HCT116 (cell line): Measurements from ENCODE around the gene GGACT. TPM values are rescaled to one million over a fixed set of nuclear protein-coding genes. Genes with fewer than 3 reads are reported as not detected.

ENCODE experiments used
- ATAC-seq: fragments of 200-7000 bp; cut with Tn5 transposase; 2 replicates; pipeline ENCODE4 v1.9.1; 2020; ENCODE audit warnings: mild to moderate bottlenecking, moderate library complexity
- BruUV-seq: library from RNA; stranded (reverse); fragments of 400-500 nt; replicated peaks from 2 replicates; lab custom pipeline; 2021; lab: Mats Ljungman, UMichigan
- CTCF ChIA-PET: fragments of 300-600 bp; sonication (Branson Sonifier 250); formaldehyde crosslinking; loops from one replicate; lab custom pipeline; 2021; ENCODE audit warnings: antibody characterized with exemption; lab: Charles Lee
- POLR2A ChIA-PET: fragments of 300-600, 350-600 bp; sonication (Branson Sonifier 250); formaldehyde crosslinking; loops from one replicate; lab custom pipeline; 2021; ENCODE audit warnings: antibody characterized with exemption; lab: Charles Lee
- RAD21 ChIA-PET, 2 experiments: fragments of 300-600 bp; sonication (Branson Sonifier 250); formaldehyde crosslinking; loops; one replicate each; lab custom pipeline; 2023; ENCODE audit warnings: low total read pairs in 2 of 2; ENCODE audit not compliant: uncharacterized antibody in 2 of 2, unreplicated experiment in 2 of 2, low non-redundant PET in 1 of 2; lab: Charles Lee
- DNase-seq: peaks from one replicate; pipeline ENCODE4 v3.0.0-alpha.2; 2010; ENCODE audit warnings: low read depth, low spot score
- H2AFZ ChIP-seq: fragments of 200-600 bp; shearing (Covaris generic), sonication (generic); 2 replicates; pipeline ENCODE4 v1.6.1; 2017; ENCODE audit warnings: low read depth, mixed run types, mixed read lengths, antibody characterized with exemption, low read length; ENCODE audit not compliant: poor library complexity, severe bottlenecking
- H3K27ac ChIP-seq: 2 replicates; pipeline ENCODE4 v1.5.1; 2012; ENCODE audit warnings: low read depth, low read length
- H3K27me3 ChIP-seq: fragments of 200-600 bp; sonication (generic); 2 replicates; pipeline ENCODE4 v1.6.1; 2016; ENCODE audit warnings: mixed run types, low read length, mixed read lengths; ENCODE audit not compliant: insufficient read depth
- H3K36me3 ChIP-seq, 2 experiments: fragments of 200-500 bp in 1 of 2; fragments of 200-600 bp in 1 of 2; sonication (Bioruptor generic) in 1 of 2; sonication (generic) in 1 of 2; 2 replicates each; pipeline versions ENCODE4 v1.5.1 to v1.6.1; 2014 to 2016; ENCODE audit warnings: low read length in 2 of 2, inconsistent platforms in 1 of 2, mixed read lengths in 1 of 2, mixed run types in 1 of 2; ENCODE audit not compliant: insufficient read depth in 2 of 2, control insufficient read depth in 1 of 2
- H3K4me1 ChIP-seq, 2 experiments: fragments of 200-600 bp in 1 of 2; sonication (generic) in 1 of 2; 2 replicates each; pipeline versions ENCODE4 v1.5.1 to v1.6.1; 2012 to 2017; ENCODE audit warnings: low read length in 2 of 2, inconsistent platforms in 1 of 2, mild to moderate bottlenecking in 1 of 2, mixed read lengths in 1 of 2, mixed run types in 1 of 2, moderate library complexity in 1 of 2; ENCODE audit not compliant: insufficient read depth in 2 of 2, control insufficient read depth in 1 of 2
- H3K4me2 ChIP-seq: fragments of 200-600 bp; sonication (generic); 2 replicates; pipeline ENCODE4 v1.6.1; 2017; ENCODE audit warnings: mixed run types, low read length, mixed read lengths
- H3K4me3 ChIP-seq, 2 experiments: fragments of 200-600 bp in 1 of 2; sonication (generic) in 1 of 2; replicated peaks in 1 of 2; 2 replicates each; pipeline ENCODE4 v1.5.1; 2011 to 2016; ENCODE audit warnings: low read length in 2 of 2, control low read depth in 1 of 2, low read depth in 1 of 2, mild to moderate bottlenecking in 1 of 2, mixed read lengths in 1 of 2, mixed run types in 1 of 2
- H3K79me2 ChIP-seq: fragments of 200-600 bp; sonication (generic); 2 replicates; pipeline ENCODE4 v1.6.1; 2017; ENCODE audit warnings: mild to moderate bottlenecking, mixed run types, low read length, moderate library complexity, mixed read lengths; ENCODE audit not compliant: insufficient read depth
- H3K9ac ChIP-seq: fragments of 200-600 bp; sonication (generic); 2 replicates; pipeline ENCODE4 v1.6.1; 2016; ENCODE audit warnings: low read length, mixed read lengths
- H3K9me2 ChIP-seq: fragments of 200-600 bp; sonication (generic), shearing (Covaris generic); 2 replicates; pipeline ENCODE4 v1.6.1; 2017; ENCODE audit warnings: mixed run types, mild to moderate bottlenecking, moderate library complexity; ENCODE audit not compliant: insufficient read depth
- H3K9me3 ChIP-seq, 2 experiments: fragments of 200-500 bp in 1 of 2; fragments of 200-600 bp in 1 of 2; sonication (Bioruptor generic) in 1 of 2; sonication (generic) in 1 of 2; 2 replicates each; pipeline ENCODE4 v1.6.1; 2014 to 2017; ENCODE audit warnings: low read length in 2 of 2, mixed read lengths in 2 of 2, inconsistent platforms in 1 of 2, low read depth in 1 of 2, mild to moderate bottlenecking in 1 of 2, mixed run types in 1 of 2, moderate library complexity in 1 of 2; ENCODE audit not compliant: control insufficient read depth in 1 of 2, insufficient read depth in 1 of 2
- H4K20me1 ChIP-seq: fragments of 200-600 bp; sonication (generic), shearing (Covaris generic); 2 replicates; pipeline ENCODE4 v1.6.1; 2017; ENCODE audit warnings: mixed run types, mild to moderate bottlenecking, moderate library complexity; ENCODE audit not compliant: insufficient read depth
- EZH2 ChIP-seq: fragments of 200-600 bp; sonication (generic); IDR thresholded peaks from 2 replicates; pipeline ENCODE4 v1.6.1; 2017; ENCODE audit warnings: antibody characterized with exemption, mixed run types
- SIN3A ChIP-seq: IDR thresholded peaks from 2 replicates; pipeline ENCODE4 v1.6.1; 2012; ENCODE audit warnings: low read depth
- SP1 ChIP-seq: IDR thresholded peaks from 2 replicates; pipeline ENCODE4 v1.6.1; 2012; ENCODE audit warnings: low read depth
- SRF ChIP-seq: IDR thresholded peaks from 2 replicates; pipeline ENCODE4 v1.6.1; 2012; ENCODE audit warnings: low read depth
- YY1 ChIP-seq: IDR thresholded peaks from 2 replicates; pipeline ENCODE4 v1.6.1; 2011; ENCODE audit warnings: low read length, low read depth, moderate library complexity, mild to moderate bottlenecking; ENCODE audit not compliant: insufficient replicate concordance; ENCODE audit errors: extremely low read depth
- ZNF274 ChIP-seq: fragments of 200-500 bp; sonication (Bioruptor generic); IDR thresholded peaks from 2 replicates; pipeline ENCODE4 v1.6.1; 2014; ENCODE audit warnings: mild to moderate bottlenecking, low read depth, low read length, inconsistent platforms
- intact Hi-C: fragments of 100-400 bp; cut with micrococcal nuclease; formaldehyde crosslinking; loops from 2 replicates; pipeline ENCODE4 v1.10.0; 2022
- total RNA-seq: library from RNA; stranded (reverse); gene quantifications from one replicate; pipeline ENCODE4 v1.2.1, GENCODE V29; 2021; ENCODE audit not compliant: unreplicated experiment
- TF ChIP-seq, protein P1 (sequence below): IDR thresholded peaks from 2 replicates; pipeline ENCODE4 v1.6.1; 2011; ENCODE audit warnings: mild to moderate bottlenecking, low read length, moderate library complexity; ENCODE audit not compliant: insufficient replicate concordance; ENCODE audit errors: extremely low read depth
- TF ChIP-seq, protein P2 (sequence below): IDR thresholded peaks from 2 replicates; pipeline ENCODE4 v1.6.1; 2012; ENCODE audit warnings: low read depth

Gene GGACT
- total RNA-seq, 1 experiment from 2014 or later = 5.0 TPM

GRCh38 chr13:100588331-100589177 lies at the start of gene GGACT (continued):
- no peak for TF ChIP-seq ZNF274
- TF ChIP-seq, protein P1, sequence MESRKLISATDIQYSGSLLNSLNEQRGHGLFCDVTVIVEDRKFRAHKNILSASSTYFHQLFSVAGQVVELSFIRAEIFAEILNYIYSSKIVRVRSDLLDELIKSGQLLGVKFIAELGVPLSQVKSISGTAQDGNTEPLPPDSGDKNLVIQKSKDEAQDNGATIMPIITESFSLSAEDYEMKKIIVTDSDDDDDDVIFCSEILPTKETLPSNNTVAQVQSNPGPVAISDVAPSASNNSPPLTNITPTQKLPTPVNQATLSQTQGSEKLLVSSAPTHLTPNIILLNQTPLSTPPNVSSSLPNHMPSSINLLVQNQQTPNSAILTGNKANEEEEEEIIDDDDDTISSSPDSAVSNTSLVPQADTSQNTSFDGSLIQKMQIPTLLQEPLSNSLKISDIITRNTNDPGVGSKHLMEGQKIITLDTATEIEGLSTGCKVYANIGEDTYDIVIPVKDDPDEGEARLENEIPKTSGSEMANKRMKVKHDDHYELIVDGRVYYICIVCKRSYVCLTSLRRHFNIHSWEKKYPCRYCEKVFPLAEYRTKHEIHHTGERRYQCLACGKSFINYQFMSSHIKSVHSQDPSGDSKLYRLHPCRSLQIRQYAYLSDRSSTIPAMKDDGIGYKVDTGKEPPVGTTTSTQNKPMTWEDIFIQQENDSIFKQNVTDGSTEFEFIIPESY = peak; percentile 37

GRCh38 chr13:100637796-100638195 lies 49.2 kb upstream of the GGACT start:
- Histone ChIP-seq H4K20me1 (no peaks in the 10 kb centered on the region), H3K4me1 (no peaks in the 10 kb centered on the region), H3K36me3 (peaks cover 13 to 20% of the 10 kb centered on the region in 2 experiments; a peak in 2 of 4 replicates), H3K4me2 (no peak overlapping the region), H3K9me3 (no peaks in the 10 kb centered on the region), H3K4me3 (no peak overlapping the region), H2AFZ (no peak overlapping the region), H3K9me2 (no peaks in the 10 kb centered on the region), H3K79me2 (no peaks in the 10 kb centered on the region), H3K27ac (no peak overlapping the region), H3K9ac (no peak overlapping the region), H3K27me3 (no peaks in the 10 kb centered on the region)
- RAD21 ChIA-PET = no interaction called here
- CTCF ChIA-PET = no interaction called here
- POLR2A ChIA-PET = no interaction called here
- TF ChIP-seq SP1 (no peak), SRF (no peak), EZH2 (no peak), YY1 (no peak), SIN3A (no peak)
- TF ChIP-seq, protein P1 = no peak
- TF ChIP-seq, protein P2, sequence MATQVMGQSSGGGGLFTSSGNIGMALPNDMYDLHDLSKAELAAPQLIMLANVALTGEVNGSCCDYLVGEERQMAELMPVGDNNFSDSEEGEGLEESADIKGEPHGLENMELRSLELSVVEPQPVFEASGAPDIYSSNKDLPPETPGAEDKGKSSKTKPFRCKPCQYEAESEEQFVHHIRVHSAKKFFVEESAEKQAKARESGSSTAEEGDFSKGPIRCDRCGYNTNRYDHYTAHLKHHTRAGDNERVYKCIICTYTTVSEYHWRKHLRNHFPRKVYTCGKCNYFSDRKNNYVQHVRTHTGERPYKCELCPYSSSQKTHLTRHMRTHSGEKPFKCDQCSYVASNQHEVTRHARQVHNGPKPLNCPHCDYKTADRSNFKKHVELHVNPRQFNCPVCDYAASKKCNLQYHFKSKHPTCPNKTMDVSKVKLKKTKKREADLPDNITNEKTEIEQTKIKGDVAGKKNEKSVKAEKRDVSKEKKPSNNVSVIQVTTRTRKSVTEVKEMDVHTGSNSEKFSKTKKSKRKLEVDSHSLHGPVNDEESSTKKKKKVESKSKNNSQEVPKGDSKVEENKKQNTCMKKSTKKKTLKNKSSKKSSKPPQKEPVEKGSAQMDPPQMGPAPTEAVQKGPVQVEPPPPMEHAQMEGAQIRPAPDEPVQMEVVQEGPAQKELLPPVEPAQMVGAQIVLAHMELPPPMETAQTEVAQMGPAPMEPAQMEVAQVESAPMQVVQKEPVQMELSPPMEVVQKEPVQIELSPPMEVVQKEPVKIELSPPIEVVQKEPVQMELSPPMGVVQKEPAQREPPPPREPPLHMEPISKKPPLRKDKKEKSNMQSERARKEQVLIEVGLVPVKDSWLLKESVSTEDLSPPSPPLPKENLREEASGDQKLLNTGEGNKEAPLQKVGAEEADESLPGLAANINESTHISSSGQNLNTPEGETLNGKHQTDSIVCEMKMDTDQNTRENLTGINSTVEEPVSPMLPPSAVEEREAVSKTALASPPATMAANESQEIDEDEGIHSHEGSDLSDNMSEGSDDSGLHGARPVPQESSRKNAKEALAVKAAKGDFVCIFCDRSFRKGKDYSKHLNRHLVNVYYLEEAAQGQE = no peak
- intact Hi-C loops = no loop called here
- ATAC-seq (no peak), DNase-seq (no peak)
- no TSS peak for BruUV-seq
